C4-2B (cell line): Measurements from ENCODE around the gene B2M.

Experiments used
- CTCF ChIP-seq: fragments of 450-650 bp; conservative IDR thresholded peaks from 2 replicates; pipeline ENCODE4 v1.5.1; 2017; ENCODE audit warnings: mild to moderate bottlenecking
- ZFX ChIP-seq: fragments of 450-650 bp; IDR thresholded peaks from 2 replicates; pipeline ENCODE4 v1.6.1; 2017

- no peak for TF ChIP-seq CTCF
- no peak for TF ChIP-seq ZFX
Measured at GRCh38 chr15:44715142-44715796, 4.0 kb downstream of the B2M start.
